IMR-90 (cell line): Measurements from ENCODE around the gene SLC46A2. TPM values are rescaled to one million over a fixed set of nuclear protein-coding genes. Genes with fewer than 3 reads are reported as not detected.

Experiments
- ATAC-seq: fragments of 200-7000 bp; cut with Tn5 transposase; 2 replicates; pipeline ENCODE4 v1.9.1; 2020; ENCODE audit warnings: low read depth, mild to moderate bottlenecking, moderate library complexity
- BruUV-seq: library from RNA; stranded (reverse); fragments of 400-500 nt; replicated peaks from 2 replicates; lab custom pipeline; 2021; lab: Mats Ljungman, UMichigan
- CTCF ChIA-PET: fragments of 300-600 bp; formaldehyde crosslinking; extraction: SDS; loops from one replicate; lab custom pipeline; 2021; ENCODE audit warnings: antibody characterized with exemption; lab: Yijun Ruan, JAX
- POLR2A ChIA-PET: fragments of 300-600 bp; sonication (Branson Sonifier 250); formaldehyde crosslinking; loops from one replicate; lab custom pipeline; 2022; ENCODE audit warnings: antibody characterized with exemption; ENCODE audit not compliant: unreplicated experiment; lab: Charles Lee
- DNase-seq: peaks from one replicate; pipeline ENCODE4 v3.0.0; 2013
- H2AFZ ChIP-seq: replicated peaks from 2 replicates; pipeline ENCODE3; 2013; ENCODE audit warnings: low read length, mild to moderate bottlenecking; ENCODE audit not compliant: poor library complexity
- H2AK5ac ChIP-seq: 2 replicates; pipeline ENCODE4 v1.6.1; 2013; ENCODE audit warnings: low read depth, low read length, inconsistent platforms
- H2AK9ac ChIP-seq: replicated peaks from 2 replicates; pipeline ENCODE3; 2013; ENCODE audit warnings: mild to moderate bottlenecking, low read depth, low read length, moderate library complexity; ENCODE audit not compliant: poor library complexity
- H2BK120ac ChIP-seq: 2 replicates; pipeline ENCODE4 v1.6.1; 2013; ENCODE audit warnings: low read depth, low read length, inconsistent platforms
- H2BK15ac ChIP-seq: 3 replicates; pipeline ENCODE4 v1.6.1; 2013; ENCODE audit warnings: low read depth, low read length, inconsistent platforms
- H2BK20ac ChIP-seq: 2 replicates; pipeline ENCODE4 v1.6.1; 2013; ENCODE audit warnings: low read depth, mild to moderate bottlenecking, inconsistent platforms, low read length, moderate library complexity
- H2BK5ac ChIP-seq: 2 replicates; pipeline ENCODE4 v1.6.1; 2013; ENCODE audit warnings: mild to moderate bottlenecking, low read depth, low read length, inconsistent platforms; ENCODE audit not compliant: poor library complexity, severe bottlenecking
- H3K14ac ChIP-seq: replicated peaks from 2 replicates; pipeline ENCODE4 v1.6.1; 2013; ENCODE audit warnings: low read depth, low read length, inconsistent platforms
- H3K18ac ChIP-seq: 2 replicates; pipeline ENCODE4 v1.6.1; 2013; ENCODE audit warnings: low read depth, low read length, control low read depth
- H3K23ac ChIP-seq: 2 replicates; pipeline ENCODE4 v1.6.1; 2013; ENCODE audit warnings: low read depth, low read length, inconsistent platforms
- H3K27ac ChIP-seq: 2 replicates; pipeline ENCODE4 v1.5.1; 2013; ENCODE audit warnings: mild to moderate bottlenecking, control low read depth, low read length; ENCODE audit not compliant: insufficient read depth
- H3K27me3 ChIP-seq: 2 replicates; pipeline ENCODE4 v1.6.1; 2013; ENCODE audit warnings: low read length; ENCODE audit not compliant: control insufficient read depth, insufficient read depth
- H3K36me3 ChIP-seq: 2 replicates; pipeline ENCODE4 v1.6.1; 2013; ENCODE audit warnings: low read length, mixed read lengths; ENCODE audit not compliant: control insufficient read depth, insufficient read depth
- H3K4ac ChIP-seq: 2 replicates; pipeline ENCODE4 v1.6.1; 2013; ENCODE audit warnings: low read depth, low read length, inconsistent platforms
- H3K4me1 ChIP-seq: 2 replicates; pipeline ENCODE4 v1.6.1; 2013; ENCODE audit warnings: low read length, mixed read lengths; ENCODE audit not compliant: control insufficient read depth, insufficient read depth
- H3K4me2 ChIP-seq: 2 replicates; pipeline ENCODE4 v1.6.1; 2013; ENCODE audit warnings: low read depth, mild to moderate bottlenecking, control low read depth, low read length, moderate library complexity
- H3K4me3 ChIP-seq: 2 replicates; pipeline ENCODE4 v1.5.1; 2013; ENCODE audit warnings: low read depth, mild to moderate bottlenecking, control low read depth, low read length, moderate library complexity; ENCODE audit not compliant: insufficient read depth
- H3K56ac ChIP-seq: 2 replicates; pipeline ENCODE4 v1.6.1; 2013; ENCODE audit warnings: low read length, inconsistent platforms; ENCODE audit not compliant: insufficient read depth; ENCODE audit errors: extremely low read depth
- H3K79me1 ChIP-seq, 2 experiments: 2 replicates each; pipeline ENCODE4 v1.6.1; 2013; ENCODE audit warnings: low read length in 2 of 2, inconsistent platforms in 1 of 2, low read depth in 1 of 2
- H3K9ac ChIP-seq: 2 replicates; pipeline ENCODE4 v1.6.1; 2013; ENCODE audit warnings: low read depth, low read length, control low read depth
- H3K9me1 ChIP-seq: 2 replicates; pipeline ENCODE4 v1.6.1; 2013; ENCODE audit warnings: low read length, inconsistent platforms; ENCODE audit not compliant: insufficient read depth
- H3K9me3 ChIP-seq: 2 replicates; pipeline ENCODE4 v1.6.1; 2013; ENCODE audit warnings: low read length; ENCODE audit not compliant: control insufficient read depth, insufficient read depth
- H4K20me1 ChIP-seq: 2 replicates; pipeline ENCODE4 v1.6.1; 2013; ENCODE audit warnings: low read length, inconsistent platforms; ENCODE audit not compliant: insufficient read depth
- H4K5ac ChIP-seq: 2 replicates; pipeline ENCODE4 v1.6.1; 2013; ENCODE audit warnings: mild to moderate bottlenecking, low read depth, low read length, control low read depth
- H4K8ac ChIP-seq, 2 experiments: 2 replicates each; pipeline ENCODE4 v1.6.1; 2013; ENCODE audit warnings: low read depth in 2 of 2, low read length in 2 of 2, control low read depth in 1 of 2, inconsistent platforms in 1 of 2
- H4K91ac ChIP-seq: 2 replicates; pipeline ENCODE4 v1.6.1; 2013; ENCODE audit warnings: low read depth, low read length, inconsistent platforms; ENCODE audit not compliant: insufficient read depth
- CEBPB ChIP-seq: IDR thresholded peaks from 2 replicates; pipeline ENCODE4 v1.6.1; 2012; ENCODE audit warnings: low read depth, low read length, improper control_type of control experiment
- RCOR1 ChIP-seq: IDR thresholded peaks from 2 replicates; pipeline ENCODE4 v1.6.1; 2012; ENCODE audit warnings: mild to moderate bottlenecking, low read length, improper control_type of control experiment; ENCODE audit not compliant: insufficient replicate concordance
- WGBS, 2 experiments: methylation state at CpG; one replicate each; pipeline versions ENCODE4 v1.1.5 to v1.1.7; 2013; ENCODE audit warnings: missing lambda C conversion rate in 2 of 2; ENCODE audit not compliant: insufficient read length in 1 of 2; ENCODE audit errors: extremely low coverage in 2 of 2; 5-methylcytosine and 5-hydroxymethylcytosine counted together
- dilution Hi-C: fragments of 300-500 bp; cut with HindIII; formaldehyde crosslinking; loops from one replicate; pipeline ENCODE4 v1.14.3; 2018; ENCODE audit warnings: low sequenced_read_pairs; ENCODE audit not compliant: unreplicated experiment
- in situ Hi-C: fragments of 300-500 bp; cut with MboI; formaldehyde crosslinking; loops from 3 replicates; pipeline ENCODE4 v1.14.3; 2019; ENCODE audit warnings: low sequenced_read_pairs, inconsistent platforms, mixed read lengths
- intact Hi-C: fragments of 100-400 bp; cut with micrococcal nuclease; formaldehyde crosslinking; loops from 2 replicates; pipeline ENCODE4 v1.10.0; 2022
- polyA plus RNA-seq, 3 experiments: library from polyadenylated mRNA; depleted of rRNA; stranded (reverse); fragments of >200 nt; gene quantifications; 2 replicates each; pipeline ENCODE4 v1.2.3, GENCODE V29; 2012; ENCODE audit warnings: low replicate concordance in 1 of 3
- total RNA-seq: library from RNA; depleted of rRNA; stranded (reverse); fragments of >200 nt; gene quantifications from 2 replicates; pipeline ENCODE4 v1.2.3, GENCODE V29; 2012

Gene SLC46A2
- total and polyA plus RNA-seq, 2 of the 4 experiments (the other 2 are of a cell fraction) = not detected

GRCh38 chr9:112863214-112863613, 27.5 kb downstream of the SLC46A2 start:
- H3K4me1 ChIP-seq = peaks cover 21% of the 10 kb centered on the region
- H3K79me1 ChIP-seq = peaks cover 0 to 7% of the 10 kb centered on the region in 2 experiments; a peak in 2 of 4 replicates
- ATAC-seq (peak; percentile 19; the same call in 1 of the 2 replicates), DNase-seq (peak; percentile 57)
- peak overlapping the region; percentile 71; the same call in 1 of the 2 replicates for H3K27ac ChIP-seq
- H3K23ac ChIP-seq = no peak overlapping the region; the same call in 1 of the 2 replicates
- no peak overlapping the region for H2BK120ac ChIP-seq
- H3K56ac ChIP-seq = no peak overlapping the region
- peak overlapping the region; percentile 47 for H3K4me2 ChIP-seq
- in situ Hi-C loops (no loop called here), intact Hi-C loops (no loop called here), dilution Hi-C loops (no loop called here)
- peak overlapping the region; percentile 20 for H2AK5ac ChIP-seq
- peak overlapping the region; percentile 76; the same call in 1 of the 2 replicates for H3K18ac ChIP-seq
- WGBS, 2 experiments = no CpG with 5 or more reads among the region's 4 CpGs
- H2BK15ac ChIP-seq = no peak overlapping the region
- H3K27me3 ChIP-seq = no peaks in the 10 kb centered on the region
- peak overlapping the region; percentile 6; the same call in 1 of the 2 replicates for H4K91ac ChIP-seq
- H3K4ac ChIP-seq = peak overlapping the region; percentile 11; the same call in 1 of the 2 replicates
- H2BK20ac ChIP-seq = no peak overlapping the region
- no TSS peak for BruUV-seq
- no peak overlapping the region for H3K4me3 ChIP-seq
- peaks cover 13% of the 10 kb centered on the region for H3K9me1 ChIP-seq
- no peaks in the 10 kb centered on the region for H3K9me3 ChIP-seq
- 0 out of 2 replicates have a peak overlapping the region, but pooled peaks have one; percentile 5 for H3K9ac ChIP-seq
- H3K14ac ChIP-seq = peak overlapping the region; percentile 53
- H2AK9ac ChIP-seq = no peak overlapping the region
- POLR2A ChIA-PET = no interaction called here
- no peak overlapping the region for H4K8ac ChIP-seq
- TF ChIP-seq CEBPB (peak; percentile 64), RCOR1 (no peak)
- H4K20me1 ChIP-seq = no peaks in the 10 kb centered on the region
- CTCF ChIA-PET = no interaction called here
- H4K5ac ChIP-seq = peak overlapping the region; percentile 47
- H3K36me3 ChIP-seq = no peaks in the 10 kb centered on the region; the same call in 1 of the 2 replicates
- H2BK5ac ChIP-seq = peak overlapping the region; percentile 25
- no peak overlapping the region for H2AFZ ChIP-seq
